HG02759 (cell line): ENCODE data around the gene RESF1.

Experiments used
- ATAC-seq: cut with Tn5 transposase; IDR thresholded peaks from one replicate; pipeline ENCODE4 v1.9.1; 2021; ENCODE audit warnings: mild to moderate bottlenecking, moderate library complexity; ENCODE audit not compliant: unreplicated experiment

RESF1 gene

GRCh38 chr12:32005496-32006125 lies 46.4 kb downstream of the RESF1 start:
- ATAC-seq = no peak
